ENCODE measurements around the gene DDX54.

Gene DDX54

GRCh38 chr12:113190761-113191160, 5.5 kb upstream of the DDX54 start:
- DNase-seq (ENCODE audit: low read depth) = peak; percentile 57

- no peak for DNase-seq (ENCODE audit: low read depth)
Observed at GRCh38 chr12:113189361-113189760, 4.1 kb upstream of the DDX54 start.

- DNase-seq (ENCODE audit: low read depth) = no peak
Observed at GRCh38 chr12:113186666-113187325, 1.5 kb upstream of the DDX54 start.

GRCh38 chr12:113186033-113186365, 721 bp upstream of the DDX54 start:
- DNase-seq (ENCODE audit: low read depth) = peak; percentile 38

- DNase-seq (ENCODE audit: low read depth) = peak; percentile 94
Observed at GRCh38 chr12:113184900-113185179, 438 bp downstream of the DDX54 start.

GRCh38 chr12:113184098-113184899, 979 bp downstream of the DDX54 start:
- no peak for DNase-seq (ENCODE audit: low read depth)

GRCh38 chr12:113183030-113183589, 2.2 kb downstream of the DDX54 start:
- DNase-seq (ENCODE audit: low read depth) = no peak

- DNase-seq (ENCODE audit: low read depth) = no peak
Observed at GRCh38 chr12:113181975-113182374, 3.3 kb downstream of the DDX54 start.

GRCh38 chr12:113180333-113180732, 4.9 kb downstream of the DDX54 start:
- peak; percentile 28 for DNase-seq (ENCODE audit: low read depth)

GRCh38 chr12:113179023-113179422, 6.3 kb downstream of the DDX54 start:
- no peak for DNase-seq (ENCODE audit: low read depth)

GRCh38 chr12:113174461-113175384, 10.6 kb downstream of the DDX54 start:
- peak; percentile 49 for DNase-seq (ENCODE audit: low read depth)

- DNase-seq (ENCODE audit: low read depth) = no peak
Observed at GRCh38 chr12:113173081-113173698, 12.1 kb downstream of the DDX54 start.

- DNase-seq (ENCODE audit: low read depth) = no peak
Observed at GRCh38 chr12:113172185-113172584, 13.1 kb downstream of the DDX54 start.

GRCh38 chr12:113171543-113171942, 13.7 kb downstream of the DDX54 start:
- no peak for DNase-seq (ENCODE audit: low read depth)

- DNase-seq (ENCODE audit: low read depth) = no peak
Observed at GRCh38 chr12:113170926-113171325, 14.4 kb downstream of the DDX54 start.

- DNase-seq (ENCODE audit: low read depth) = no peak
Observed at GRCh38 chr12:113170457-113170856, 14.8 kb downstream of the DDX54 start.

- no peak for DNase-seq (ENCODE audit: low read depth)
Observed at GRCh38 chr12:113169697-113170096, 15.6 kb downstream of the DDX54 start.

GRCh38 chr12:113167868-113168267, 17.4 kb downstream of the DDX54 start:
- no peak for DNase-seq (ENCODE audit: low read depth)

GRCh38 chr12:113165521-113166450, 19.5 kb downstream of the DDX54 start:
- no peak for DNase-seq (ENCODE audit: low read depth)

GRCh38 chr12:113164014-113164413, 21.3 kb downstream of the DDX54 start:
- DNase-seq (ENCODE audit: low read depth) = no peak

GRCh38 chr12:113163030-113163360, 22.3 kb downstream of the DDX54 start:
- DNase-seq (ENCODE audit: low read depth) = no peak

Data from iris pigment epithelial cell (primary cell).